Central memory CD8-positive, alpha-beta T cell (primary cell): Measurements from ENCODE around the gene NTN1.

ENCODE experiments used
- ATAC-seq: fragments of 150-1000 bp; cut with Tn5 transposase; replicated peaks from 2 replicates; pipeline ENCODE4 v1.10.0; 2022; ENCODE audit warnings: mild to moderate bottlenecking, moderate FRiP score, moderate number of reproducible peaks; ENCODE audit not compliant: poor library complexity, severe bottlenecking; ENCODE audit errors: extremely low read depth
- DNase-seq, 2 donors: peaks; one replicate each; pipeline ENCODE4 v3.0.0; 2021; ENCODE audit warnings: low spot score in 2 of 2
- H3K27ac Mint-ChIP-seq: one replicate; pipeline ENCODE4 v1.8.0; 2022; ENCODE audit warnings: low read depth, mild to moderate bottlenecking, moderate library complexity, mixed read lengths
- H3K27me3 Mint-ChIP-seq: one replicate; pipeline ENCODE4 v1.8.0; 2022; ENCODE audit warnings: mixed read lengths
- H3K36me3 Mint-ChIP-seq: one replicate; pipeline ENCODE4 v1.8.0; 2022; ENCODE audit warnings: mild to moderate bottlenecking, moderate library complexity, mixed read lengths; ENCODE audit not compliant: insufficient read depth
- H3K4me1 Mint-ChIP-seq: one replicate; pipeline ENCODE4 v1.8.0; 2022; ENCODE audit warnings: mixed read lengths
- H3K4me3 Mint-ChIP-seq: one replicate; pipeline ENCODE4 v1.8.0; 2022; ENCODE audit warnings: mild to moderate bottlenecking, moderate library complexity, mixed read lengths
- H3K9me3 Mint-ChIP-seq: one replicate; pipeline ENCODE4 v1.8.0; 2022; ENCODE audit warnings: mixed read lengths

NTN1 gene

GRCh38 chr17:9239246-9239792, 218.0 kb downstream of the NTN1 start:
- DNase-seq: no peak
- Mint-ChIP-seq H3K36me3 (peaks cover 5% of the 10 kb centered on the region), H3K4me3 (peak overlapping the region; percentile 73), H3K9me3 (no peaks in the 10 kb centered on the region), H3K27ac (peak overlapping the region; percentile 8), H3K27me3 (no peaks in the 10 kb centered on the region), H3K4me1 (peaks cover 11% of the 10 kb centered on the region)
- ATAC-seq: peak; percentile 7

- peak; percentile 47 to 49 for DNase-seq
- H3K27me3 Mint-ChIP-seq: no peaks in the 10 kb centered on the region
- H3K27ac Mint-ChIP-seq: peak overlapping the region; percentile 70
- H3K9me3 Mint-ChIP-seq: no peaks in the 10 kb centered on the region
- peak; percentile 76 for ATAC-seq
- peak overlapping the region; percentile 73 for H3K4me3 Mint-ChIP-seq
- peaks cover 11% of the 10 kb centered on the region for H3K4me1 Mint-ChIP-seq
- peaks cover 5% of the 10 kb centered on the region for H3K36me3 Mint-ChIP-seq
Measured at GRCh38 chr17:9239793-9240658, 218.7 kb downstream of the NTN1 start.

- no peak for DNase-seq
- H3K4me3 Mint-ChIP-seq: peak overlapping the region; percentile 73
- H3K9me3 Mint-ChIP-seq: no peaks in the 10 kb centered on the region
- no peaks in the 10 kb centered on the region for H3K27me3 Mint-ChIP-seq
- peaks cover 11% of the 10 kb centered on the region for H3K4me1 Mint-ChIP-seq
- peaks cover 7% of the 10 kb centered on the region for H3K36me3 Mint-ChIP-seq
- ATAC-seq: no peak
- peak overlapping the region; percentile 70 for H3K27ac Mint-ChIP-seq
Measured at GRCh38 chr17:9240659-9241370, 219.5 kb downstream of the NTN1 start.

- DNase-seq (no peak), ATAC-seq (no peak)
- Mint-ChIP-seq H3K4me1 (peaks cover 11% of the 10 kb centered on the region), H3K27me3 (no peaks in the 10 kb centered on the region), H3K27ac (no peak overlapping the region), H3K4me3 (peak overlapping the region; percentile 73), H3K9me3 (no peaks in the 10 kb centered on the region), H3K36me3 (peaks cover 7% of the 10 kb centered on the region)
Measured at GRCh38 chr17:9241371-9241712, 220.0 kb downstream of the NTN1 start.

GRCh38 chr17:9241774-9242496, 220.6 kb downstream of the NTN1 start:
- no peaks in the 10 kb centered on the region for H3K9me3 Mint-ChIP-seq
- peaks cover 11% of the 10 kb centered on the region for H3K4me1 Mint-ChIP-seq
- no peak overlapping the region for H3K27ac Mint-ChIP-seq
- no peak for DNase-seq
- H3K36me3 Mint-ChIP-seq: peaks cover 7% of the 10 kb centered on the region
- peak overlapping the region; percentile 73 for H3K4me3 Mint-ChIP-seq
- no peaks in the 10 kb centered on the region for H3K27me3 Mint-ChIP-seq
- ATAC-seq: no peak

GRCh38 chr17:9242497-9242881, 221.2 kb downstream of the NTN1 start:
- no peaks in the 10 kb centered on the region for H3K9me3 Mint-ChIP-seq
- H3K4me1 Mint-ChIP-seq: peaks cover 11% of the 10 kb centered on the region
- H3K27ac Mint-ChIP-seq: no peak overlapping the region
- DNase-seq (no peak), ATAC-seq (no peak)
- H3K36me3 Mint-ChIP-seq: peaks cover 7% of the 10 kb centered on the region
- no peaks in the 10 kb centered on the region for H3K27me3 Mint-ChIP-seq
- H3K4me3 Mint-ChIP-seq: no peak overlapping the region

- Mint-ChIP-seq H3K4me3 (no peak overlapping the region), H3K9me3 (no peaks in the 10 kb centered on the region), H3K27ac (no peak overlapping the region), H3K27me3 (no peaks in the 10 kb centered on the region), H3K36me3 (peaks cover 8% of the 10 kb centered on the region), H3K4me1 (peaks cover 11% of the 10 kb centered on the region)
- ATAC-seq (no peak), DNase-seq (no peak)
Measured at GRCh38 chr17:9242983-9243382, 221.7 kb downstream of the NTN1 start.

GRCh38 chr17:9244066-9245052, 223.0 kb downstream of the NTN1 start:
- peaks cover 6% of the 10 kb centered on the region for H3K36me3 Mint-ChIP-seq
- H3K27ac Mint-ChIP-seq: no peak overlapping the region
- ATAC-seq (no peak), DNase-seq (no peak)
- peaks cover 11% of the 10 kb centered on the region for H3K4me1 Mint-ChIP-seq
- no peaks in the 10 kb centered on the region for H3K27me3 Mint-ChIP-seq
- H3K4me3 Mint-ChIP-seq: no peak overlapping the region
- no peaks in the 10 kb centered on the region for H3K9me3 Mint-ChIP-seq

- DNase-seq (no peak), ATAC-seq (no peak)
- Mint-ChIP-seq H3K4me3 (no peak overlapping the region), H3K9me3 (no peaks in the 10 kb centered on the region), H3K27ac (no peak overlapping the region), H3K27me3 (no peaks in the 10 kb centered on the region), H3K36me3 (peaks cover 8% of the 10 kb centered on the region), H3K4me1 (no peaks in the 10 kb centered on the region)
Measured at GRCh38 chr17:9247401-9247938, 226.2 kb downstream of the NTN1 start.

- Mint-ChIP-seq H3K27me3 (no peaks in the 10 kb centered on the region), H3K36me3 (peaks cover 11% of the 10 kb centered on the region), H3K4me1 (peaks cover 10% of the 10 kb centered on the region), H3K4me3 (no peak overlapping the region), H3K9me3 (no peaks in the 10 kb centered on the region), H3K27ac (no peak overlapping the region)
- DNase-seq: no peak
- no peak for ATAC-seq
Measured at GRCh38 chr17:9249245-9249953, 228.1 kb downstream of the NTN1 start.

GRCh38 chr17:9251273-9251672, 230.0 kb downstream of the NTN1 start:
- peaks cover 10% of the 10 kb centered on the region for H3K36me3 Mint-ChIP-seq
- DNase-seq (no peak), ATAC-seq (no peak)
- no peaks in the 10 kb centered on the region for H3K27me3 Mint-ChIP-seq
- no peaks in the 10 kb centered on the region for H3K9me3 Mint-ChIP-seq
- H3K4me1 Mint-ChIP-seq: peaks cover 10% of the 10 kb centered on the region
- no peak overlapping the region for H3K4me3 Mint-ChIP-seq
- no peak overlapping the region for H3K27ac Mint-ChIP-seq
